K562 (cell line): Measurements from ENCODE around the gene PCCA. TPM values are rescaled to one million over a fixed set of nuclear protein-coding genes. Genes with fewer than 3 reads are reported as not detected.

Experiments used
- C11orf30 ChIP-seq: fragments of 450-650 bp; IDR thresholded peaks from 2 replicates; pipeline ENCODE4 v1.6.1; 2016; ENCODE audit warnings: low read depth, mild to moderate bottlenecking
- CREB3 ChIP-seq: fragments of 450-650 bp; conservative IDR thresholded peaks from 2 replicates; pipeline ENCODE4 v1.6.1; 2016; ENCODE audit warnings: missing genetic modification characterization, low read depth, mild to moderate bottlenecking, missing compliant biosample characterization, moderate library complexity
- GABPB1 ChIP-seq: sonication (generic); formaldehyde crosslinking; IDR thresholded peaks from 2 replicates; pipeline ENCODE4 v1.8.0; 2022; ENCODE audit warnings: mild to moderate bottlenecking, missing genetic modification reagents
- IRF9 ChIP-seq: fragments of 450-650 bp; IDR thresholded peaks from 2 replicates; pipeline ENCODE4 v1.6.1; 2016; ENCODE audit warnings: missing biosample characterization, missing genetic modification characterization
- KAT7 ChIP-seq: sonication (generic); formaldehyde crosslinking; IDR thresholded peaks from 2 replicates; pipeline ENCODE4 v1.8.0; 2022; ENCODE audit warnings: missing genetic modification reagents, mild to moderate bottlenecking, borderline replicate concordance
- NFE2 ChIP-seq: IDR thresholded peaks from 2 replicates; pipeline ENCODE4 v1.6.1; 2014; ENCODE audit warnings: antibody characterized with exemption, low read depth
- ZBTB12 ChIP-seq: fragments of 250-450 bp; sonication (Bioruptor Pico); IDR thresholded peaks from 2 replicates; pipeline ENCODE4 v1.4.0; 2020
- ZBTB33 ChIP-seq: sonication (generic); formaldehyde crosslinking; IDR thresholded peaks from 2 replicates; pipeline ENCODE4 v1.8.1; 2023; ENCODE audit warnings: mild to moderate bottlenecking, missing genetic modification reagents
- ZNF184 ChIP-seq: sonication (generic); formaldehyde crosslinking; IDR thresholded peaks from 2 replicates; pipeline ENCODE4 v1.5.0; 2020; ENCODE audit warnings: missing genetic modification reagents
- ZNF75A ChIP-seq: fragments of 450-650 bp; formaldehyde crosslinking; IDR thresholded peaks from 2 replicates; pipeline ENCODE4 v1.4.0; 2020; ENCODE audit warnings: mild to moderate bottlenecking
- ZNF764 ChIP-seq: fragments of 250-450 bp; sonication (Bioruptor Pico); IDR thresholded peaks from 2 replicates; pipeline ENCODE4 v1.4.0; 2020; ENCODE audit warnings: low read depth, mild to moderate bottlenecking, moderate library complexity
- polyA plus RNA-seq, 8 experiments: library from polyadenylated mRNA; depleted of rRNA in 4 of 8; stranded (reverse) in 5 of 8; unstranded in 3 of 8; fragments of >200 nt; fragmentation: Nextera tagmentation in 2 of 8; fragmentation: Illumina TruSeq in 1 of 8; extraction: Ambion mirVana in 2 of 8; extraction: Trizol in 1 of 8; gene quantifications; 2 replicates each; pipeline versions ENCODE4 v1.2.1 to v1.2.3, GENCODE V29; 2011 to 2014; ENCODE audit warnings: inconsistent platforms in 1 of 8, missing spikeins in 1 of 8
- total RNA-seq, 7 experiments: library from RNA; depleted of rRNA in 6 of 7; stranded (reverse); fragments of >200 nt in 6 of 7; fragmentation: Illumina TruSeq in 2 of 7; extraction: Trizol in 2 of 7; gene quantifications; 2 replicates each; pipeline versions ENCODE4 v1.2.1 to v1.2.3, GENCODE V29; 2011 to 2021; ENCODE audit warnings: low replicate concordance in 1 of 7

PCCA gene
- total and polyA plus RNA-seq, 9 of the 15 experiments (the other 6 are each of a cell fraction or from before 2014, with no cell fraction given): 5.2 to 14.1 (median 9.7) TPM

GRCh38 chr13:100518394-100519062, 429.6 kb downstream of the PCCA start (continued):
- TF ChIP-seq ZBTB12 (no peak), C11orf30 (peak; percentile 54), ZNF184 (no peak), ZBTB33 (CRISPR knock-in tag) (no peak), GABPB1 (CRISPR knock-in tag) (no peak), KAT7 (CRISPR knock-in tag) (no peak), ZNF764 (CRISPR knock-in tag) (no peak), CREB3 (tag) (no peak), ZNF75A (CRISPR knock-in tag) (no peak), NFE2 (peak; percentile 58), IRF9 (tag) (no peak)
